ENCODE results near the gene PDPR.
A peak's percentile ranks its signal among the peaks of the same experiment; 100 is the strongest.
"Not testable (repeated sequence)": the region's sequence is repeated elsewhere in the genome, so short reads cannot be mapped to it uniquely, and the experiment has no call there.

Gene PDPR

DNA sequence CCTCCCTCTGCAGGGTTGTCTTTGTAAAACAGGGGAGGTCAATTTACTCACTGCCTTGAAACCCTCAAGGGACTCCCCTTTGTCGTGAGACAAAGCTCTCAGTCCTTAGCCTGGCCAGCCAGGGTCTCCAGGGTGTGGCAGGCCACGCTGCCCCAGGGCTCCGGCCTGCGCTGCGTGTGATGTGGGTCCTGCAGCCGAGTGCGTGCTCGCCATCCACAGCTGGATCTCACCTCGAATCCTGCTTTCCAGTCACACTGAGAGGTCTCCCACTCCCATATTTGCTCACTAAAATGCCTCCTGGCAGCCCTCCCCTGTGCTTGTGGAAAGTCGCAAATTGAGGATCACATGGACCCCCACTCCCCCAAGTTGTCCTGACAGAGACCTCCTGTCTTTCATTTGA lies 49.5 kb downstream of the PDPR start:
- no peak for DNase-seq (ENCODE audit: low read depth, low spot score)
- no peak for TF ChIP-seq CTCF (IDR thresholded peaks at IDR 0.05; ENCODE audit: low read depth, low read length)
- H3K4me3 ChIP-seq (ENCODE audit: low read depth, low read length): no peak overlapping the region
- in situ Hi-C loops (cut with HindIII; ENCODE audit: low sequenced_read_pairs): no loop called here

- H3K4me3 ChIP-seq (ENCODE audit: low read depth, low read length); in situ Hi-C loops (cut with HindIII; ENCODE audit: low sequenced_read_pairs); DNase-seq (ENCODE audit: low read depth, low spot score): not testable (repeated sequence)
Observed at GRCh38 chr16:70166688-70167087, 52.6 kb downstream of the PDPR start.

GRCh38 chr16:70173212-70173837 lies 59.2 kb downstream of the PDPR start, which contains the start of gene CLEC18C:
CLEC18C (plus strand) TSS chr16:70173787; CDS start chr16:70174279, 492 bp downstream.
- DNase-seq (ENCODE audit: low read depth, low spot score); H3K4me3 ChIP-seq (ENCODE audit: low read depth, low read length); in situ Hi-C loops (cut with HindIII; ENCODE audit: low sequenced_read_pairs): not testable (repeated sequence)

DNA sequence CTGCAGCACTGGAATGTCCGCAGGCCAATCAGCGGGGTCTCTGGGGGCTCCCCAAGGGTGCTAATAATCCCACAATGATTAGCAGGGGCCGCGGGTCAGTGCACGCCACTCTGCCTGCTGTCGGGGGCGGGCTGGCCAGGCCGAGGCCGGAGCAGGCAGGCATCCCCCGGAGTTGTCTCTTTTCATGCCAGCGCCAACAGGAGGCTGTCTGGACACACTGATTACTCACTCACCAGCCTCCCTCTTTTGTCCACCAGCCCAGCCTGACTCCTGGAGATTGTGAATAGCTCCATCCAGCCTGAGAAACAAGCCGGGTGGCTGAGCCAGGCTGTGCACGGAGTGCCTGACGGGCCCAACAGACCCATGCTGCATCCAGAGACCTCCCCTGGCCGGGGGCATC lies 59.8 kb downstream of the PDPR start:
- DNase-seq (ENCODE audit: low read depth, low spot score); H3K4me3 ChIP-seq (ENCODE audit: low read depth, low read length); in situ Hi-C loops (cut with HindIII; ENCODE audit: low sequenced_read_pairs): not testable (repeated sequence)

DNA sequence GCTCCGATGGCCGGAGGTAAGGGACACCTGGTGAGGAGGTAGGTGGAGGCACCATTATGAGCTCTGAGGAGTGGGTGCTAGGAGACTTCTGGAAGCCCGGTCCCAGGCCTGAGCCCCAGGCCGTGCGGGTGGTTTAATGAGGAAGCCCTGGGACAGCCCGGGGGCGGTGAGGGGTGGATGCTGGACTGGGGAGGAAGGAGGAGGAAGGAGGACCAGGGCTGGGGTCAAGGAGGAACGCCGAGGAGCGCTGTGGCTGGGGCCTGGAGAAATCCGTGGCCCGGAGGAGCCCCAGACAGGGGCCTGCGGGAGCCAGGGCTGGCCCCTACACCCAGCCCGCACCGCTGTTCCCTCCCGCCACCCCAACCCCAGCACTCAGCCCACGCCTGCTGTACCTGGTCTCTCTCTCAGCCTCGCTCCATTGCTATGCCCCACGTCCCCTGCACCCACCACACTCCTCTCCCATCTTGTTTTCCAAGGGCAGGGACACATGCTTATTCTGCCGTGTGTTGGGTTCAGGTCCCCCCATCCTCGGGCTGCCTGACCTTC lies 60.3 kb downstream of the PDPR start:
- DNase-seq (ENCODE audit: low read depth, low spot score); H3K4me3 ChIP-seq (ENCODE audit: low read depth, low read length); in situ Hi-C loops (cut with HindIII; ENCODE audit: low sequenced_read_pairs): not testable (repeated sequence)

DNA sequence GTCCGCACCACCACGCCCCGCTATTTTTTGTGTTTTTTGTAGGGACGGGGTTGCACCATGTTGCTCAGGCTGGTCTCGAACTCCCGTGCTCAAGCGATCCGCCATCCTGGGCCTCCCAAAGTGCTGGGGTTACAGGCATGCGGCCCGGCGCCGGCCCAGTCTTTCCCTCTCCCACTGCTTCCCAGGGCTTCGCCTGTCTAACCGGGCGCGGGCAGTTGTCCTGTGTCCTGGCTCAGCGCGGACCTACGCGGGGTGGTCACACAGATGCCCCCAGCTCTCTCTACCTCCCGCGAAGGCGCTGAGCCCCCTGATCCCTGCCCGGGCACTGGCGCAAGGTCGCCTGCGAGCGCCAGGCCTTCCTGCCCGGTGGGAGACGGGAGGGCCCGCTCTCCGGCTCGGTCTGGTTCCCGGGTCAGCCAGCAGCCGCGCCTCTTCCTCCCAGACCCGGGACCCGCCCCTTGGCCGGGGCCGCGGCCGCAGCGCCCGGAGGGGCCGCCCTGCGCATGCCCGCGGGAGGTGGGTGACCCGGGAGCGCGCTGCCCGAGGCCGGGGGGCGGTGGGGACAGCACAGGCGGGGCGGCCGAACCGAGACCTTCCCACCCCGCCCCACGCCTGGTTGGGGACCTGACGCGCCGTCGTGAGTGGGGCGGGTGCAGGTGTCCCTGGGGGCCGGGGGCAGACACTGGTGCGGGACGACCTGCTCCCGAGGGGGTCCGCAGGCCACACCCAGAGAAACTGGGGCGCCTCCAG lies 73.9 kb downstream of the PDPR start:
- DNase-seq (ENCODE audit: low read depth, low spot score); in situ Hi-C loops (cut with HindIII; ENCODE audit: low sequenced_read_pairs): not testable (repeated sequence)
- peak overlapping the region; percentile 12 for H3K4me3 ChIP-seq (ENCODE audit: low read depth, low read length)

- H3K4me3 ChIP-seq (ENCODE audit: low read depth, low read length); DNase-seq (ENCODE audit: low read depth, low spot score); in situ Hi-C loops (cut with HindIII; ENCODE audit: low sequenced_read_pairs): not testable (repeated sequence)
Observed at GRCh38 chr16:70188608-70188915, 74.4 kb downstream of the PDPR start.

GRCh38 chr16:70190574-70190973 lies 76.4 kb downstream of the PDPR start:
- H3K4me3 ChIP-seq (ENCODE audit: low read depth, low read length); in situ Hi-C loops (cut with HindIII; ENCODE audit: low sequenced_read_pairs); DNase-seq (ENCODE audit: low read depth, low spot score): not testable (repeated sequence)

DNA sequence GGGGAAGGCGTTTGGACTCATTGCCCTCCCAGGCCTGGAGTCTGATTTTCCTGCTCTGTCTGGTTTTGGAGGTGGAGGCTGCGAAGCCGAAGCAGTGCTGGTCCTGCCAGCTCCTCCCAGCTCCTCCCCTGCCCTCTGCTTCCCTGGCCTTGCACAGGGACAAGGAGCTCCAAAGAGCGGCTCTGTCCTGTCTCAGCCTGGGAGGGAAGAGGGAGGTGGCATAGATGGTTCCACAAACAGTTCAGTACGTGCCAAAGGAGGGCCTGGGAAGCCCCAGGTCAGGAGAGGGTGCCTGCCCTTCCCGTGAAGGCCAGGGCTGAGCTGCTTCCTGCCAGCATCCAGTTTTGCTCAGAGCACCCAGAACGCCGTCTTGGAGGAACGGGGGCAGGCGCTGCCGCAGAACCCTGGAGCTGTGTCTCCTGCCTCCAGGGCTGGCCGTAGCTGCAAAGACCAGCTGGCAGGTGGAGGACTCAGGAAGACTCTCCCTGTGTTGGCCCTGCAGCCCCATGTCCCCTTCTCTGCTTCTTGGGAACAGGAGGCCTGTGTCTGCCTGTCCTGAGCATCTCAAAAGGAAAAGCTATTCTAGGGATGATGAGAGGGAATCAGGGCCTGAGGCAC lies 82.7 kb downstream of the PDPR start:
- H3K4me3 ChIP-seq (ENCODE audit: low read depth, low read length); DNase-seq (ENCODE audit: low read depth, low spot score); in situ Hi-C loops (cut with HindIII; ENCODE audit: low sequenced_read_pairs): not testable (repeated sequence)

- H3K4me3 ChIP-seq (ENCODE audit: low read depth, low read length); DNase-seq (ENCODE audit: low read depth, low spot score); in situ Hi-C loops (cut with HindIII; ENCODE audit: low sequenced_read_pairs): not testable (repeated sequence)
Observed at GRCh38 chr16:70197611-70198010, 83.5 kb downstream of the PDPR start.

DNA sequence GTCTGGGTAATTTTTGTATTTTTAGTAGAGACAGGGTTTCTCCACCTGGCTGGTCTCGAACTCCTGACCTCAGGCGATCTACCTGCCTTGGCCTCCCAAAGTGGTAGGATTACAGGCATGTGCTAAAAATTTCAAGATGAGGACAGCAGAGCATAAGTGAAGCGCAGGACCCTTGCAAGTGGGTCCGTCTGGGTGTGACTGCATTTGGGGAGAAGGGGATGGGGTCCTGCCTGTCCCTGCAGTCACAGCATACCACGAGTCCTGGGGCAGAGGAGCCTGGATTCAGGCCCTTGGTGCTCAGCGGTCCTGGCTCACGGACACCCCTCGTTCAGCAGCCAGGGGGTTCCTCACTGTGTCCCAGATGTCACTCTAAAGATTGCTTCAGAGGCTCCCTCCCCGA lies 84.1 kb downstream of the PDPR start:
- in situ Hi-C loops (cut with HindIII; ENCODE audit: low sequenced_read_pairs); DNase-seq (ENCODE audit: low read depth, low spot score); H3K4me3 ChIP-seq (ENCODE audit: low read depth, low read length): not testable (repeated sequence)

DNA sequence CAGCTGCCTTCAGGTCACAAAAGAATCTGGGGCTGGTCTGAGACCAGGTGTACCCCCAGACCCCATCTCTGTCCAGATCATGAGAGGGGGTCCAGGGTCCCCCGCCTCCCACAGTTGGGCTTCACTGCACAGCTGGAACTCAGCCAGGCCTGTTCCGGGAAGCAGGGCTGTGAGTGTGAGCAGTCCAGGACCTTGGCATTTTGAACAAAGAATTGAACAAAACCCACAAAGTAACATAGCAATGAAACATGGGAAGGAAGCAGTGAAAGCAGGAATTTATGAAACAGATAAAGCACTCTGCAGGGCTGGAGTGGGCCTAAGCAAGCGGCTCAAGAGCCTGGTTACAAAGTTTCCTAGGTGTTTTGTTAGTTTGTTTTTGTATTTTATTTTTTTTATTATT lies 84.5 kb downstream of the PDPR start:
- in situ Hi-C loops (cut with HindIII; ENCODE audit: low sequenced_read_pairs); H3K4me3 ChIP-seq (ENCODE audit: low read depth, low read length): not testable (repeated sequence)
- DNase-seq (ENCODE audit: low read depth, low spot score): peak; percentile 8

- in situ Hi-C loops (cut with HindIII; ENCODE audit: low sequenced_read_pairs); DNase-seq (ENCODE audit: low read depth, low spot score); H3K4me3 ChIP-seq (ENCODE audit: low read depth, low read length): not testable (repeated sequence)
Observed at GRCh38 chr16:70199170-70199569, 85.0 kb downstream of the PDPR start.

DNA sequence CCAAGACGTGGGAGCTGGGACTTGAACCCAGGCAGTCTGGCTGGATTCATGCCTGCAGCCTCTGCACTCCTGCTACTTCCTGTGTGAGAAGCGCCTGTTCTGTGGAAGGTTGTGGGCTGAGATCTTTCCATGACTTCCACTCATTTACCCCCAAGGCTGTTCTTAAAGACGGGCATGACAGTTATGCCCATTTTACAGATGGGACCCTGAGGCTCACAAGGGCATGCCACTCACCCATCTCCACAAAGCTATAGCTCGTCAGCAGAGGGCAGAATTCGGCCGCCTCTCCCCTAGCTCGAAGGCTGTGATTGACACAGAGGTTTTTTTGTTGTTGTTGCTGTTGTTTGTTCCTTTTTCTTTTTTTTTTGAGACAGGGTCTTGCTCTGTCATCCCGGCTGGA lies 85.9 kb downstream of the PDPR start:
- DNase-seq (ENCODE audit: low read depth, low spot score); in situ Hi-C loops (cut with HindIII; ENCODE audit: low sequenced_read_pairs); H3K4me3 ChIP-seq (ENCODE audit: low read depth, low read length): not testable (repeated sequence)

- in situ Hi-C loops (cut with HindIII; ENCODE audit: low sequenced_read_pairs); DNase-seq (ENCODE audit: low read depth, low spot score); H3K4me3 ChIP-seq (ENCODE audit: low read depth, low read length): not testable (repeated sequence)
Observed at GRCh38 chr16:70203508-70203907, 89.4 kb downstream of the PDPR start.

- DNase-seq (ENCODE audit: low read depth, low spot score); in situ Hi-C loops (cut with HindIII; ENCODE audit: low sequenced_read_pairs): not testable (repeated sequence)
Observed at GRCh38 chr16:70204010-70204409, 89.9 kb downstream of the PDPR start.

More at GRCh38 chr16:70204010-70204409, 89.9 kb downstream of the PDPR start:
- not testable (repeated sequence) for H3K4me3 ChIP-seq (ENCODE audit: low read depth, low read length)

Measured in astrocyte of the spinal cord (primary cell).